ENCODE data around the gene KIF13A.
"Not testable (repeated sequence)": the region's sequence is repeated elsewhere in the genome, so short reads cannot be mapped to it uniquely, and the experiment has no call there.

KIF13A gene

DNA sequence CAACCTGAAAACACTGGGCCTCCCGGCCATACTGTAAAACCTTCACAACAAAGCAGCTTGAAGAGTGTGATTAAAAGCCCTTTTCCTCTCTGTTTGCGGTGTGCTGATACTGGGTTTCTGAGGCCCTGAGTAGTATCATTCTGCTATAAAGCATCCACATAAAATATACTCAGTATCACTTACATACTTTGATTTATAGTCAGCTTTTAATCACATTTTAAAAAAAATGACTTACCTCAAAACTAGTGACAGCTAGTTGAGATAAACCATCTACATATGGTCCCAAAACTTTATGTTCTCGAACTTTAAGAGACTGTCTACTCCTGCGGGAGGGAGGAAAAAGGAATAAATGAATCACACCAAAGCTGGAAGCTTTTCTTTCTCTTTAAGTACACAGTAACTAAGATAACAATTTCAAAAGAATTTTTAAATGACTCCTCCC is 135.7 kb downstream of the KIF13A start:
- DNase-seq (ENCODE audit: extremely low read depth in 1 of 2, low read depth in 1 of 2), result no peak

GRCh38 chr6:17851001-17851719 is 136.3 kb downstream of the KIF13A start:
- no peak for DNase-seq (ENCODE audit: extremely low read depth in 1 of 2, low read depth in 1 of 2)

DNA sequence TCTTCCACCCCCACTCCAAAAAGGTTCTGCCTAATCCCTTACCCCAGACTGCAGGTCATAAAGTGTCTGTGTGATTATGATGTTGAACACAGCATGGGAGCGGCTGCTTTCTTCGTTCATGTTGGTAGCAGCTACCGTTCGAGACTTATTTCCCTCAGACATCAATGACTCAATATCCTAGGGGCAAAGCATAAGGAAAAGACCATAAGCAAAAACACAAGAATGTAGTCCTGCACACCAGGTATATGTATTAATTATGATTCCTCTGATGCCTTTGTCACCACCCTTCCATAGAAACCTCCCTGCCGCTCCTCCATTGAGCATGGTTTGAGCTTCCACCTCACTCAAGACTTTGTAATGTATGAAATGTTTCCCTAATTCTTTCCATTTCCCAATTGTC is 137.2 kb downstream of the KIF13A start:
- no peak for DNase-seq (ENCODE audit: extremely low read depth in 1 of 2, low read depth in 1 of 2)

- no peak for DNase-seq (ENCODE audit: extremely low read depth in 1 of 2, low read depth in 1 of 2)
Measured at GRCh38 chr6:17847203-17847760, 140.2 kb downstream of the KIF13A start.

GRCh38 chr6:17846762-17847161 is 140.7 kb downstream of the KIF13A start:
- DNase-seq (ENCODE audit: extremely low read depth in 1 of 2, low read depth in 1 of 2), result no peak

DNA sequence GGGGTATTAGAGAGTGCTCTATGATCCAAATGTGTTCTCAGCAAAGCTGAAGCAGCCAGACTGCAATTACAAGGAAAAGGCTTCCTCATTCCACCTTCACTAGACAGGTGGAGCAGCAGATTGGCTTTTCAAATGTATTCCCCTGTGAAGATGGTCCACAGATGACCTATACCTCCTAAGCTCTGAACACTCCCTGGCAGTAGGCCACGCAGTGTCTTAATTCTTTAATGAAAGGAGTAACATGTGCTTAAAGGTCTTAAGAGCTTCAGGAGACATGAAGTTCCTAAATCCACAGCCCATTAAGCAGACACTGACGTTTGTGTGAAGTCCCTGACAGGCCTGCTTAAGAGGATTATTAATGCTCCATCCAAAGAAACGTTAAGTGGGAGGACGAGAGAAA is 141.8 kb downstream of the KIF13A start:
- no peak for DNase-seq (ENCODE audit: extremely low read depth in 1 of 2, low read depth in 1 of 2)

DNA sequence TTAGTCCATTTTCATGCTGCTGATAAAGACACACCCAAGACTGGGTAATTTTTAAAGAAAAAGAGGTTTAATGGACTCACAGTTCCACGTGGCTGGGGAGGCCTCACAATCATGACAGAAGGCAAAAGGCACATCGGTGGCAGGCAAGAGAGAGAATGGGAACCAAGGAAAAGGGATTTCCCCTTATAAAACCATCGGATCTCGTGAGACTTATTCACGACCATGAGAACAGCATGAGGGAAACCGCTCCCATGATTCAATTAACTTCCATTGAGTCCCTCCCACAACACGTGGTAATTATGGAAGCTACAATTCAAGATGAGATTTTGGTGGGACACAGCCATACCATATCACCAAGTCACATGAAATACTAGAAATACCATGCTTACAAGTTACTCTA is 142.5 kb downstream of the KIF13A start:
- not testable (repeated sequence) for DNase-seq (ENCODE audit: extremely low read depth in 1 of 2, low read depth in 1 of 2)

- DNase-seq (ENCODE audit: extremely low read depth in 1 of 2, low read depth in 1 of 2), result no peak
Measured at GRCh38 chr6:17842934-17843821, 144.3 kb downstream of the KIF13A start.

- no peak for DNase-seq (ENCODE audit: extremely low read depth in 1 of 2, low read depth in 1 of 2)
Measured at GRCh38 chr6:17842014-17842776, 145.2 kb downstream of the KIF13A start.

GRCh38 chr6:17839513-17840223 is 147.8 kb downstream of the KIF13A start:
- DNase-seq (ENCODE audit: extremely low read depth in 1 of 2, low read depth in 1 of 2), result no peak

- DNase-seq (ENCODE audit: extremely low read depth in 1 of 2, low read depth in 1 of 2), result no peak
Measured at GRCh38 chr6:17836293-17836692, 151.1 kb downstream of the KIF13A start.

- no peak for DNase-seq (ENCODE audit: extremely low read depth in 1 of 2, low read depth in 1 of 2)
Measured at GRCh38 chr6:17835784-17836183, 151.7 kb downstream of the KIF13A start.

- DNase-seq (ENCODE audit: extremely low read depth in 1 of 2, low read depth in 1 of 2), result no peak
Measured at GRCh38 chr6:17831135-17831534, 156.3 kb downstream of the KIF13A start.

DNA sequence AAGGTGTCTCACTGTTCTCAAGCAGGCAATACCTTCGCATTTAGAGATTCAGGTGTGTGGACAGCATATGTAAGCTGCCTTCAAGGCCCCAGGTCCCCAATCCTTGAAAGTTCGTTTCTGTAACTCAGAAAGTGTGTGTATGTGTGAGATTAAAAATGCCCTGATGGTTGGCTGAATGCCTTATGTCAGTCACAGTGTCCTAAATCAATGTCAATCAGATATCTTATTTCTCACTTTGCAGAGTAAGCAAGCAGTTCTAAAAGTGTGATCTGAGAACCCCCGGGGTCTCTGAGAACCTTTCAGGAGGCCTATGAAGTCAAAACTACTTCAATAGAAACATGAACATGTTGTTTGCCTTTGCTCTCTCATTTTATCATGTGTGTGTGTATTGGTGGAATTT is 157.5 kb downstream of the KIF13A start:
- DNase-seq (ENCODE audit: extremely low read depth in 1 of 2, low read depth in 1 of 2), result no peak

DNA sequence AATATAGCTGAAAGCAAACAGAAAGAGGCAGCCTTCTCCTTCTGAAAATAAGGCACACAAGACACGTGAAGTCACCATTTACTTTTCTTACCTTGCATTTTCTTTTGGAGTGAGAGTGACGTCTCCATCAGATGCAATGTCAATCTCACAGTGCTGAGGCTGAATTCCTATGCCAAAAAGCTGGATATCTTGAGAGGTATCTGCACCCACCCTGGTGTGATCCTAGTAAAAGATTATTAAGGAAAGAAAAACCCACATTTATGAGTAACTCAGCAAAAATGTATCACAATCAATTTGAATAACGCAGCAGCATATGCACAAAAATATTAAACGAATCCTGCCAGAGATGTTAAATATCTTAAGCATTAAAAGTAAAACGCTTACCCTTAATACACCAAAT is 159.3 kb downstream of the KIF13A start:
- no peak for DNase-seq (ENCODE audit: extremely low read depth in 1 of 2, low read depth in 1 of 2)

- DNase-seq (ENCODE audit: extremely low read depth in 1 of 2, low read depth in 1 of 2), result no peak
Measured at GRCh38 chr6:17826301-17826700, 161.1 kb downstream of the KIF13A start.

DNA sequence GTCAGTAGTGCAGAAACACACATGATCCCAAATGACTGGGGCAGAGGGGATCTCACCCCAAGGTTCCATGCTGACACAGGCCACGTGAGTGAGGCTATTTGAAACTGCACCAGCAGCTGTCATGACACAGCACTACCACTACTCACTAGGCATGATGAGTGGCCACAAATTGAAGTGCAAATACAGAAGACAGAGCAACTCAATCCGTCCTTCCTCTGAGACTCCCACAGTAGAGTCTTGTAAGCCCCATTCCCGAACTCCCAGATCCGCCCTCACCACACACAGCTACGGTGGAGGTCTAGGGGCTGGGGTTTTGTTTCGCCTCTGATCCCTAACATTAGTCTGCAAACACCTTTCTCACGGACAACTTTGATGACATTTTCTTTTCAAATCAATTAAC is 167.4 kb downstream of the KIF13A start:
- DNase-seq (ENCODE audit: extremely low read depth in 1 of 2, low read depth in 1 of 2), result no peak

DNA sequence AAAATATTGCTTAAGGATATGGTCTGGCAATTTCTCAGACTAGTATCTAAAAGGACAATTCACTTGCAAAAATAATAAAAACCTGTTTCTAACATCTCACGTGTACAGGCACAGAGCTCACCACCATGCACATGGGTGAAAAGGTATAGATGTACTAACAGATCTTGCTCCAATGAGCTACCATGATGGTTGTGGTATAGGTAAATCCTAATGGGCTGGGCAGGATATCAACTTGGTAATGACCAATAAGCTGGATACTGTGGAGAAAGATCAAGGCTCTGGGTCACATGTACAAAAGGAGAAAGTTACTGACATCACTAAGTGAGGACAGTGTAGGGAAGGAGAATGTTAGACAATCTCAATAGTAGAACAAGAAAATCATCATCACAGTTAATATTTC is 169.7 kb downstream of the KIF13A start:
- no peak for DNase-seq (ENCODE audit: extremely low read depth in 1 of 2, low read depth in 1 of 2)

GRCh38 chr6:17816921-17817611 is 170.4 kb downstream of the KIF13A start:
- DNase-seq (ENCODE audit: extremely low read depth in 1 of 2, low read depth in 1 of 2), result no peak

DNA sequence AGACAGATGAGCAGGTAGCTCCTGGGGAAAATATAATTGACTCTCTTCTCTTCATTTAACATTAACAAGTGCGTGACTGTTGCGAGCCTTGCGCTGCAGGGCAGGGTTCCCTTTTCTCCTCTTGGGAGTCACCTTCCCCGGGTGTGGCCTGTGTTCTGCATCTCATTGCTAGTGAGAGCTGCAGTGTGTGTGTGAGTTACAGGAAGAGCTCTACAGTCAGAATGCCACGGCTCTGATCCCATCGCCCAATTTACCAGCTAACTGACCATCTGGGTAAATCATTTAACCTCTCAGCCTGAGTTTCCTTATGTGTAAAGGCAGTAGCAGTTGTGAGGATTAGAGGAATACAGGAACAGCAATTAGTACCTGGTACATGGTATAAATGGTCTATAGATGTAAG is 173.9 kb downstream of the KIF13A start:
- no peak for DNase-seq (ENCODE audit: extremely low read depth in 1 of 2, low read depth in 1 of 2)
